CD4-positive, alpha-beta T cell (primary cell): ENCODE measurements around the gene WBP1. TPM values are rescaled to one million over a fixed set of nuclear protein-coding genes. Genes with fewer than 3 reads are reported as not detected.

Source experiments
- ATAC-seq: fragments of 200-7000 bp; cut with Tn5 transposase; one replicate; pipeline ENCODE4 v1.10.0; 2022; ENCODE audit warnings: mild to moderate bottlenecking; ENCODE audit not compliant: poor library complexity
- CTCF ChIA-PET: fragments of 350-600 bp; sonication (Branson Sonifier 250); formaldehyde crosslinking; loops from one replicate; lab custom pipeline; 2021; ENCODE audit warnings: antibody characterized with exemption, inconsistent platforms; lab: Charles Lee
- POLR2A ChIA-PET: fragments of 350-600 bp; sonication (Branson Sonifier 250); formaldehyde crosslinking; loops from one replicate; lab custom pipeline; 2021; ENCODE audit warnings: antibody characterized with exemption, inconsistent platforms; lab: Charles Lee
- DNase-seq, 14 experiments: peaks; one replicate each; pipeline ENCODE4 v3.0.0-alpha.2; 2013 to 2020; ENCODE audit warnings: mixed read lengths in 2 of 14
- H3K27ac ChIP-seq, 2 donors: one replicate each; pipeline versions ENCODE4 v1.5.1 to v1.7.0; 2013; ENCODE audit warnings: low read length in 2 of 2, low read depth in 1 of 2, mild to moderate bottlenecking in 1 of 2
- H3K27me3 ChIP-seq, 2 experiments: 1 replicate in 1 of 2; 2 replicates in 1 of 2; pipeline versions ENCODE4 v1.6.1 to v1.7.0; 2013; ENCODE audit warnings: low read length in 2 of 2, control low read depth in 1 of 2, mild to moderate bottlenecking in 1 of 2, moderate library complexity in 1 of 2; ENCODE audit not compliant: insufficient read depth in 2 of 2, control insufficient read depth in 1 of 2
- H3K36me3 ChIP-seq: one replicate; pipeline ENCODE4 v1.6.1; 2013; ENCODE audit warnings: low read length, control low read depth; ENCODE audit not compliant: insufficient read depth
- H3K4me1 ChIP-seq: one replicate; pipeline ENCODE4 v1.6.1; 2013; ENCODE audit warnings: low read length, control low read depth; ENCODE audit not compliant: insufficient read depth
- H3K4me3 ChIP-seq: one replicate; pipeline ENCODE4 v1.5.1; 2013; ENCODE audit warnings: mild to moderate bottlenecking, low read length, moderate library complexity
- H3K9me3 ChIP-seq, 2 experiments: 1 replicate in 1 of 2; 2 replicates in 1 of 2; pipeline versions ENCODE4 v1.6.1 to v1.7.0; 2013; ENCODE audit warnings: low read length in 2 of 2, mild to moderate bottlenecking in 2 of 2, control low read depth in 1 of 2, moderate library complexity in 1 of 2; ENCODE audit not compliant: control insufficient read depth in 1 of 2, insufficient read depth in 1 of 2
- H3K27ac Mint-ChIP-seq: one replicate; pipeline ENCODE4 v1.8.0; 2020; ENCODE audit warnings: mixed read lengths
- H3K27me3 Mint-ChIP-seq: one replicate; pipeline ENCODE4 v1.8.0; 2021; ENCODE audit warnings: mixed read lengths
- H3K36me3 Mint-ChIP-seq: one replicate; pipeline ENCODE4 v1.8.0; 2021; ENCODE audit warnings: low read depth, mixed read lengths
- H3K4me1 Mint-ChIP-seq: one replicate; pipeline ENCODE4 v1.8.0; 2021; ENCODE audit warnings: low read depth, mixed read lengths
- H3K4me3 Mint-ChIP-seq: one replicate; pipeline ENCODE4 v1.8.0; 2020; ENCODE audit warnings: mild to moderate bottlenecking, mixed read lengths
- H3K9me3 Mint-ChIP-seq: one replicate; pipeline ENCODE4 v1.8.0; 2020; ENCODE audit warnings: mixed read lengths
- CTCF ChIP-seq: fragments of 200-600 bp; IDR thresholded peaks from one replicate; pipeline ENCODE4 v1.8.0; 2022; ENCODE audit warnings: antibody characterized with exemption, mild to moderate bottlenecking
- intact Hi-C, 2 experiments: fragments of 100-400 bp; cut with DNase I in 1 of 2; cut with micrococcal nuclease in 1 of 2; formaldehyde crosslinking; loops; one replicate each; pipeline versions ENCODE4 v1.15.1 to v1.9.0; 2023 to 2025; cut with DNase I, micrococcal nuclease
- total RNA-seq, 174 experiments: library from RNA in 2 of 174; stranded (reverse) in 2 of 174; gene quantifications; one replicate each; pipeline ENCODE4 v1.2.3 and lab custom pipeline; 2021 to 2026

WBP1 gene
- total RNA-seq, 2 experiments from 2014 or later, result 79.1 to 80.5 TPM

- Histone ChIP-seq H3K9me3 (peaks cover 0 to 10% of the 10 kb centered on the region in 2 experiments), H3K4me3 (no peak overlapping the region), H3K36me3 (peaks cover 51% of the 10 kb centered on the region), H3K27me3 (peaks cover 4 to 9% of the 10 kb centered on the region in 2 experiments), H3K4me1 (peaks cover 12% of the 10 kb centered on the region), H3K27ac (no peak overlapping the region)
- no peak overlapping the region for H3K27ac Mint-ChIP-seq
- intact Hi-C loops, result no loop called here
- CTCF ChIA-PET, result no interaction called here
- no peak for DNase-seq
- TF ChIP-seq CTCF, result no peak
- POLR2A ChIA-PET, result no interaction called here
- peaks cover 12% of the 10 kb centered on the region for H3K4me1 Mint-ChIP-seq
- no peak for ATAC-seq
- no peaks in the 10 kb centered on the region for H3K9me3 Mint-ChIP-seq
- H3K36me3 Mint-ChIP-seq, result peaks cover 54% of the 10 kb centered on the region
- peaks cover 11% of the 10 kb centered on the region for H3K27me3 Mint-ChIP-seq
- H3K4me3 Mint-ChIP-seq, result no peak overlapping the region
These were observed 35.3 kb downstream of the WBP1 start for GRCh38 chr2:74493546-74493945.

- H3K27ac Mint-ChIP-seq, result no peak overlapping the region
- POLR2A ChIA-PET, result no interaction called here
These were observed 37.2 kb downstream of the WBP1 start for GRCh38 chr2:74495440-74495839.

GRCh38 chr2:74496997-74497776 is 38.9 kb downstream of the WBP1 start:
- Histone ChIP-seq H3K9me3 (peaks cover 0 to 22% of the 10 kb centered on the region in 2 experiments), H3K4me3 (peak overlapping the region; percentile 64), H3K36me3 (peaks cover 19% of the 10 kb centered on the region), H3K4me1 (peaks cover 29% of the 10 kb centered on the region), H3K27me3 (peaks cover 31 to 45% of the 10 kb centered on the region in 2 experiments), H3K27ac (no peak overlapping the region)
- no peak for TF ChIP-seq CTCF
- POLR2A ChIA-PET, result interaction anchor here (0.8 to 4.5 kb wide), 4 partner anchors 10 to 39 kb away, joined by 3 to 21 read pairs (median 5); partner anchors contain the start of genes CCDC142, PCGF1, TTC31 and WBP1
- intact Hi-C loops, result no loop called here
- no peaks in the 10 kb centered on the region for H3K9me3 Mint-ChIP-seq
- H3K4me1 Mint-ChIP-seq, result peaks cover 38% of the 10 kb centered on the region
- CTCF ChIA-PET, result interaction anchor here (1.1 kb wide), 1 partner anchor 13 kb away, joined by 3 read pairs; no protein-coding TSS in a partner anchor
- DNase-seq, result no peak
- no peak for ATAC-seq
- peaks cover 45% of the 10 kb centered on the region for H3K27me3 Mint-ChIP-seq
- peak overlapping the region; percentile 54 for H3K4me3 Mint-ChIP-seq
- H3K27ac Mint-ChIP-seq, result no peak overlapping the region
- peaks cover 22% of the 10 kb centered on the region for H3K36me3 Mint-ChIP-seq

More at GRCh38 chr2:74495440-74495839, 37.2 kb downstream of the WBP1 start:
- peaks cover 19 to 28% of the 10 kb centered on the region in 2 experiments for H3K27me3 ChIP-seq
- Mint-ChIP-seq H3K4me1 (peaks cover 28% of the 10 kb centered on the region), H3K9me3 (no peaks in the 10 kb centered on the region), H3K27me3 (peaks cover 28% of the 10 kb centered on the region), H3K4me3 (no peak overlapping the region), H3K36me3 (peaks cover 40% of the 10 kb centered on the region)
- no peak overlapping the region for H3K4me3 ChIP-seq
- no peak overlapping the region for H3K27ac ChIP-seq
- H3K36me3 ChIP-seq, result peaks cover 36% of the 10 kb centered on the region
- CTCF ChIA-PET, result no interaction called here
- no peak for DNase-seq
- ATAC-seq, result no peak
- H3K4me1 ChIP-seq, result peaks cover 28% of the 10 kb centered on the region
- TF ChIP-seq CTCF, result no peak
- peaks cover 0 to 19% of the 10 kb centered on the region in 2 experiments for H3K9me3 ChIP-seq
- intact Hi-C loops, result no loop called here
